IMR-90 (cell line): ENCODE data around the gene TIAM2. TPM values are rescaled to one million over a fixed set of nuclear protein-coding genes. Genes with fewer than 3 reads are reported as not detected.

Source experiments
- ATAC-seq: fragments of 200-7000 bp; cut with Tn5 transposase; 2 replicates; pipeline ENCODE4 v1.9.1; 2020; ENCODE audit warnings: low read depth, mild to moderate bottlenecking, moderate library complexity
- BruUV-seq: library from RNA; stranded (reverse); fragments of 400-500 nt; replicated peaks from 2 replicates; lab custom pipeline; 2021; lab: Mats Ljungman, UMichigan
- CTCF ChIA-PET: fragments of 300-600 bp; formaldehyde crosslinking; extraction: SDS; loops from one replicate; lab custom pipeline; 2021; ENCODE audit warnings: antibody characterized with exemption; lab: Yijun Ruan, JAX
- POLR2A ChIA-PET: fragments of 300-600 bp; sonication (Branson Sonifier 250); formaldehyde crosslinking; loops from one replicate; lab custom pipeline; 2022; ENCODE audit warnings: antibody characterized with exemption; ENCODE audit not compliant: unreplicated experiment; lab: Charles Lee
- DNase-seq: peaks from one replicate; pipeline ENCODE4 v3.0.0; 2013
- H2AFZ ChIP-seq: replicated peaks from 2 replicates; pipeline ENCODE3; 2013; ENCODE audit warnings: low read length, mild to moderate bottlenecking; ENCODE audit not compliant: poor library complexity
- H2AK5ac ChIP-seq: 2 replicates; pipeline ENCODE4 v1.6.1; 2013; ENCODE audit warnings: low read depth, low read length, inconsistent platforms
- H2AK9ac ChIP-seq: replicated peaks from 2 replicates; pipeline ENCODE3; 2013; ENCODE audit warnings: mild to moderate bottlenecking, low read depth, low read length, moderate library complexity; ENCODE audit not compliant: poor library complexity
- H2BK120ac ChIP-seq: 2 replicates; pipeline ENCODE4 v1.6.1; 2013; ENCODE audit warnings: low read depth, low read length, inconsistent platforms
- H2BK15ac ChIP-seq: 3 replicates; pipeline ENCODE4 v1.6.1; 2013; ENCODE audit warnings: low read depth, low read length, inconsistent platforms
- H2BK20ac ChIP-seq: 2 replicates; pipeline ENCODE4 v1.6.1; 2013; ENCODE audit warnings: low read depth, mild to moderate bottlenecking, inconsistent platforms, low read length, moderate library complexity
- H2BK5ac ChIP-seq: 2 replicates; pipeline ENCODE4 v1.6.1; 2013; ENCODE audit warnings: mild to moderate bottlenecking, low read depth, low read length, inconsistent platforms; ENCODE audit not compliant: poor library complexity, severe bottlenecking
- H3K14ac ChIP-seq: replicated peaks from 2 replicates; pipeline ENCODE4 v1.6.1; 2013; ENCODE audit warnings: low read depth, low read length, inconsistent platforms
- H3K18ac ChIP-seq: 2 replicates; pipeline ENCODE4 v1.6.1; 2013; ENCODE audit warnings: low read depth, low read length, control low read depth
- H3K23ac ChIP-seq: 2 replicates; pipeline ENCODE4 v1.6.1; 2013; ENCODE audit warnings: low read depth, low read length, inconsistent platforms
- H3K27ac ChIP-seq: 2 replicates; pipeline ENCODE4 v1.5.1; 2013; ENCODE audit warnings: mild to moderate bottlenecking, control low read depth, low read length; ENCODE audit not compliant: insufficient read depth
- H3K27me3 ChIP-seq: 2 replicates; pipeline ENCODE4 v1.6.1; 2013; ENCODE audit warnings: low read length; ENCODE audit not compliant: control insufficient read depth, insufficient read depth
- H3K36me3 ChIP-seq: 2 replicates; pipeline ENCODE4 v1.6.1; 2013; ENCODE audit warnings: low read length, mixed read lengths; ENCODE audit not compliant: control insufficient read depth, insufficient read depth
- H3K4ac ChIP-seq: 2 replicates; pipeline ENCODE4 v1.6.1; 2013; ENCODE audit warnings: low read depth, low read length, inconsistent platforms
- H3K4me1 ChIP-seq: 2 replicates; pipeline ENCODE4 v1.6.1; 2013; ENCODE audit warnings: low read length, mixed read lengths; ENCODE audit not compliant: control insufficient read depth, insufficient read depth
- H3K4me2 ChIP-seq: 2 replicates; pipeline ENCODE4 v1.6.1; 2013; ENCODE audit warnings: low read depth, mild to moderate bottlenecking, control low read depth, low read length, moderate library complexity
- H3K4me3 ChIP-seq: 2 replicates; pipeline ENCODE4 v1.5.1; 2013; ENCODE audit warnings: low read depth, mild to moderate bottlenecking, control low read depth, low read length, moderate library complexity; ENCODE audit not compliant: insufficient read depth
- H3K56ac ChIP-seq: 2 replicates; pipeline ENCODE4 v1.6.1; 2013; ENCODE audit warnings: low read length, inconsistent platforms; ENCODE audit not compliant: insufficient read depth; ENCODE audit errors: extremely low read depth
- H3K79me1 ChIP-seq, 2 experiments: 2 replicates each; pipeline ENCODE4 v1.6.1; 2013; ENCODE audit warnings: low read length in 2 of 2, inconsistent platforms in 1 of 2, low read depth in 1 of 2
- H3K9ac ChIP-seq: 2 replicates; pipeline ENCODE4 v1.6.1; 2013; ENCODE audit warnings: low read depth, low read length, control low read depth
- H3K9me1 ChIP-seq: 2 replicates; pipeline ENCODE4 v1.6.1; 2013; ENCODE audit warnings: low read length, inconsistent platforms; ENCODE audit not compliant: insufficient read depth
- H3K9me3 ChIP-seq: 2 replicates; pipeline ENCODE4 v1.6.1; 2013; ENCODE audit warnings: low read length; ENCODE audit not compliant: control insufficient read depth, insufficient read depth
- H4K20me1 ChIP-seq: 2 replicates; pipeline ENCODE4 v1.6.1; 2013; ENCODE audit warnings: low read length, inconsistent platforms; ENCODE audit not compliant: insufficient read depth
- H4K5ac ChIP-seq: 2 replicates; pipeline ENCODE4 v1.6.1; 2013; ENCODE audit warnings: mild to moderate bottlenecking, low read depth, low read length, control low read depth
- H4K8ac ChIP-seq, 2 experiments: 2 replicates each; pipeline ENCODE4 v1.6.1; 2013; ENCODE audit warnings: low read depth in 2 of 2, low read length in 2 of 2, control low read depth in 1 of 2, inconsistent platforms in 1 of 2
- H4K91ac ChIP-seq: 2 replicates; pipeline ENCODE4 v1.6.1; 2013; ENCODE audit warnings: low read depth, low read length, inconsistent platforms; ENCODE audit not compliant: insufficient read depth
- BHLHE40 ChIP-seq: fragments of 150-350 bp; IDR thresholded peaks from 2 replicates; pipeline ENCODE4 v1.6.1; 2016; ENCODE audit warnings: mild to moderate bottlenecking, low read depth, low read length
- CEBPB ChIP-seq: IDR thresholded peaks from 2 replicates; pipeline ENCODE4 v1.6.1; 2012; ENCODE audit warnings: low read depth, low read length, improper control_type of control experiment
- FOS ChIP-seq: fragments of 150-350 bp; IDR thresholded peaks from 2 replicates; pipeline ENCODE4 v1.6.1; 2016; ENCODE audit warnings: low read depth, low read length
- MAZ ChIP-seq: IDR thresholded peaks from 2 replicates; pipeline ENCODE4 v1.6.1; 2012; ENCODE audit warnings: low read depth, mild to moderate bottlenecking, low read length, improper control_type of control experiment, moderate library complexity, borderline replicate concordance
- MXI1 ChIP-seq: IDR thresholded peaks from 2 replicates; pipeline ENCODE4 v1.6.1; 2012; ENCODE audit warnings: low read depth, mild to moderate bottlenecking, low read length, moderate library complexity, borderline replicate concordance
- NFE2L2 ChIP-seq: fragments of 150-350 bp; IDR thresholded peaks from 2 replicates; pipeline ENCODE4 v1.6.1; 2016; ENCODE audit warnings: low read depth, mild to moderate bottlenecking, low read length
- RFX5 ChIP-seq: IDR thresholded peaks from 2 replicates; pipeline ENCODE4 v1.8.0; 2012; ENCODE audit warnings: low read depth, mild to moderate bottlenecking, low read length, moderate library complexity
- SMC3 ChIP-seq: fragments of 150-350 bp; IDR thresholded peaks from 2 replicates; pipeline ENCODE4 v1.6.1; 2016; ENCODE audit warnings: low read depth, mild to moderate bottlenecking, antibody characterized with exemption, low read length, moderate library complexity
- USF2 ChIP-seq: fragments of 150-350 bp; IDR thresholded peaks from 2 replicates; pipeline ENCODE4 v1.6.1; 2017; ENCODE audit warnings: mild to moderate bottlenecking, antibody characterized with exemption, low read length, low read depth
- WGBS, 2 experiments: methylation state at CpG; one replicate each; pipeline versions ENCODE4 v1.1.5 to v1.1.7; 2013; ENCODE audit warnings: missing lambda C conversion rate in 2 of 2; ENCODE audit not compliant: insufficient read length in 1 of 2; ENCODE audit errors: extremely low coverage in 2 of 2; 5-methylcytosine and 5-hydroxymethylcytosine counted together
- dilution Hi-C: fragments of 300-500 bp; cut with HindIII; formaldehyde crosslinking; loops from one replicate; pipeline ENCODE4 v1.14.3; 2018; ENCODE audit warnings: low sequenced_read_pairs; ENCODE audit not compliant: unreplicated experiment
- in situ Hi-C: fragments of 300-500 bp; cut with MboI; formaldehyde crosslinking; loops from 3 replicates; pipeline ENCODE4 v1.14.3; 2019; ENCODE audit warnings: low sequenced_read_pairs, inconsistent platforms, mixed read lengths
- intact Hi-C: fragments of 100-400 bp; cut with micrococcal nuclease; formaldehyde crosslinking; loops from 2 replicates; pipeline ENCODE4 v1.10.0; 2022
- polyA plus RNA-seq, 3 experiments: library from polyadenylated mRNA; depleted of rRNA; stranded (reverse); fragments of >200 nt; gene quantifications; 2 replicates each; pipeline ENCODE4 v1.2.3, GENCODE V29; 2012; ENCODE audit warnings: low replicate concordance in 1 of 3
- total RNA-seq: library from RNA; depleted of rRNA; stranded (reverse); fragments of >200 nt; gene quantifications from 2 replicates; pipeline ENCODE4 v1.2.3, GENCODE V29; 2012

TIAM2 gene
- total and polyA plus RNA-seq, 2 of the 4 experiments (the other 2 are of a cell fraction): 3.1 to 4.7 TPM

- Histone ChIP-seq H4K20me1 (no peaks in the 10 kb centered on the region), H3K9ac (no peak overlapping the region), H3K56ac (no peak overlapping the region), H3K4me1 (peaks cover 14% of the 10 kb centered on the region), H3K36me3 (peaks cover 1% of the 10 kb centered on the region; the same call in 1 of the 2 replicates), H3K9me3 (no peaks in the 10 kb centered on the region), H2BK15ac (0 out of 3 replicates have a peak overlapping the region, but pooled peaks have one; percentile 50), H2AFZ (no peak overlapping the region), H3K4me3 (no peak overlapping the region), H4K5ac (no peak overlapping the region; the same call in 1 of the 2 replicates), H3K9me1 (peaks cover 12% of the 10 kb centered on the region), H3K18ac (no peak overlapping the region), H2BK20ac (0 out of 2 replicates have a peak overlapping the region, but pooled peaks have one; percentile 42), H4K8ac (no peak overlapping the region), H3K27me3 (no peaks in the 10 kb centered on the region), H4K91ac (peak overlapping the region; percentile 51), H2AK9ac (no peak overlapping the region), H2AK5ac (peak overlapping the region; percentile 72; the same call in 1 of the 2 replicates), H3K27ac (no peak overlapping the region), H3K4me2 (no peak overlapping the region), H3K79me1 (peaks cover 0 to 8% of the 10 kb centered on the region in 2 experiments; a peak in 1 of 4 replicates), H2BK5ac (no peak overlapping the region), H3K23ac (no peak overlapping the region), H3K14ac (peak overlapping the region; percentile 55; the same call in 1 of the 2 replicates), H3K4ac (peak overlapping the region; percentile 59), H2BK120ac (peak overlapping the region; percentile 42; the same call in 1 of the 2 replicates)
- ChIA-PET CTCF (no interaction called here), POLR2A (no interaction called here)
- DNase-seq: no peak
- BruUV-seq: no TSS peak
- ATAC-seq: peak; percentile 38; the same call in 1 of the 2 replicates
- intact Hi-C loops: no loop called here
- in situ Hi-C loops: no loop called here
- dilution Hi-C loops: no loop called here
- no peak for TF ChIP-seq NFE2L2
- no peak for TF ChIP-seq MAZ
- TF ChIP-seq SMC3: no peak
- TF ChIP-seq MXI1: no peak
- no peak for TF ChIP-seq CEBPB
- no peak for TF ChIP-seq RFX5
- no peak for TF ChIP-seq FOS
- no peak for TF ChIP-seq BHLHE40
- TF ChIP-seq USF2: no peak
- 100% methylated on average over 1 of the region's 4 CpGs; no CpG with 5 or more reads in 1 of the 2 experiments for WGBS, 2 experiments
These were observed 133.9 kb downstream of the TIAM2 start for GRCh38 chr6:155128977-155129376.
